NCI-H2081 treated with DMSO at 0.1 percent for 48 hours (cell line): ENCODE results near the gene RRAD.
"Not testable (repeated sequence)": the region's sequence is repeated elsewhere in the genome, so short reads cannot be mapped to it uniquely, and the experiment has no call there.

Experiments
- DNase-seq: peaks from one replicate; lab custom pipeline; 2025; lab: John Stamatoyannopoulos, UW

The RRAD gene

DNA sequence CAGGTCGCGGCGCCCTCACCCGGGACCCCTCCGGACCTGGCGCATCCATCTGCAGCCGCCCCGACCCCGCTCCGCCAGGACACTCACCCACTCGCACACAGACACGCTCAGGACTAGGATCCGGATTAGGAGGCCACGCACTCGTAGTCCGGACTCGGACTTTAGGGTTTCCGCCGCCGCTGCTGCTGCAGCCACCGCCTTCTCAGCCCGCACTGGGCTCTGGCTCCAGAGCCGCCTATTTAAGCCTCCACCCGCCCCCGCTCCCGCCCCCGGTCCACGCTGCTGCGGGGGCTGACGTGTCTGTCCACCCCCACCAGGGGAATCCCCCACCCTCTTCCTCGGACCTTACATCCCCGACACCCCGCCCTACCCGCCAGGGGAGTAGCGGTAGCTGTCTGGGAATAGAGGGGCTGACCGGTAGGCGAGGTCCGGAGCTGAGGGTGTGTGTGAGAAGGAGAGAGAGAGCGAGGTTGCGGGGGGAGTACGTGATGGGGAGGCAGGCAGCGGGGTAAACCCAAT is at the start of gene RRAD:
Gene RRAD (minus strand): TSS at position 214 of the 519 bp plus-strand sequence. CDS start 356 bp downstream, outside the sequence.
- no peak for DNase-seq

DNA sequence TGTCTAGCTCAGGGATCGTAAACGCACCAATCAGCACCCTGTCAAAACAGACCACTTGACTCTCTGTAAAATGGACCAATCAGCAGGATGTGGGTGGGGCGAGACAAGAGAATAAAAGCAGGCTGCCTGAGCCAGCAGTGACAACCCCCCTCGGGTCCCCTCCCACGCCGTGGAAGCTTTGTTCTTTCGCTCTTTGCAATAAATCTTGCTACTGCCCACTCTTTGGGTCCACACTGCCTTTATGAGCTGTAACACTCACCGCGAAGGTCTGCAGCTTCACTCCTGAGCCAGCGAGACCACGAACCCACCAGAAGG is 49.6 kb upstream of the RRAD start:
- DNase-seq, result not testable (repeated sequence)

DNA sequence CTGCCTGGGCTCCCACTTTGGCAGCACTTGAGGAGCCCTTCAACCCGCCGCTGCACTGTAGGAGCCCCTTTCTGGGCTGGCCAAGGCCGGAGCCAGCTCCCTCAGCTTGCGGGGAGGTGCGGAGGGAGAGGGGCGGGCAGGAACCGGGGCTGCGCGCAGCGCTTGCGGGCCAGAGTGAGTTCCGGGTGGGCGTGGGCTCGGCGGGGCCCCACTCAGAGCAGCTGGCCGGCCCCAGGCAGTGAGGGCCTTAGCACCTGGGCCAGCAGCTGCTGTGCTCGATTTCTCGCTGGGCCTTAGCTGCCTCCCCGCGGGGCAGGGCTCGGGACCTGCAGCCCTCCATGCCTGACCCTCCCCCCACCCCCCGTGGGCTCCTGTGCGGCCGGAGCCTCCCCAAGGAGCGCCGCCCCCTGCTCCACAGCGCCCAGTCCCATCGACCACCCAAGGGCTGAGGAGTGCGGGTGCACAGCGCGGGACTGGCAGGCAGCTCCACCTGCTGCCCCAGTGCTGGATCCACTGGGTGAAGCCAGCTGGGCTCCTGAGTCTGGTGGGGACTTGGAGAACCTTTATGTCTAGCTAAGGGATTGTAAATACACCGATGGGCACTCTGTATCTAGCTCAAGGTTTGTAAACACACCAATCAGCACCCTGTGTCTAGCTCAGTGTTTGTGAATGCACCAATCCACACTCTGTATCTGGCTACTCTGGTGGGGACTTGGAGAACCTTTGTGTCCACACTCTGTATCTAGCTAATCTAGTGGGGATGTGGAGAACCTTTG is 49.0 kb upstream of the RRAD start:
- not testable (repeated sequence) for DNase-seq

DNA sequence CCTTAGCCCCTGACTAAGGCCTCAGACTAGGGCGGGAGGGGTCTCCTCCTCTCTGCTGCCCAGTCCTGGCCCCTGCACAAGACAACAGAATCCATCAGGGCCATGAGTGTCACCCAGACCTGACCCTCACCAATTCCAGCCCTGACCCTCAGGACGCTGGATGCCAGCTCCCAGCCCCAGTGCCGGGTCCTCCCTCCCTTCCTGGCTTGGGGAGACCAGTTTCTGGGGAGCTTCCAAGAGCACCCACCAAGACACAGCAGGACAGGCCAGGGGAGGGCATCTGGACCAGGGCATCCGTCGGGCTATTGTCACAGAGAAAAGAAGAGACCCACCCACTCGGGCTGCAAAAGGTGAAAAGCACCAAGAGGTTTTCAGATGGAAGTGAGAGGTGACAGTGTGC is 48.4 kb upstream of the RRAD start:
- DNase-seq, result no peak

- DNase-seq, result no peak
These were observed 47.6 kb upstream of the RRAD start for GRCh38 chr16:66972983-66973382.

- DNase-seq, result no peak
These were observed 45.7 kb upstream of the RRAD start for GRCh38 chr16:66970775-66971720.

DNA sequence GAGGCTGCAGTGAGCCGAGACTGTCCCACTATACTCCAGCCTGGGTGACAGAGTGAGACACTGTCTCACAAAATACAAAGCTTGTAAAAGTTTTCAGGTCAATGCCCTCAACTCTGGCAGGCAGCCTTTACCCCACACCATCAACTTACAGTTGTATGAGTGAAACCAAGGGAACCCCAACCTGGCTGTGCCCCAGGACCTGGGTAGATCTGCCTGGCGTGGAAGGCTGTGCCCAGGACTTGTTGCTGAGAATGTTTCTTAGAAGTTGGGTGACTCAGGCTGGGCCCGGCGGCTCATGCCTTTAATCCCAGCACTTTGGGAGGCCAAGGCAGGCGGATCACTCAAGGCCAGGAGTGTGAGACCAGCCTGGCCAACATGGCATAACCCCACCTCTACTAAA is 43.5 kb upstream of the RRAD start:
- DNase-seq, result no peak

- DNase-seq, result no peak
These were observed 38.7 kb upstream of the RRAD start for GRCh38 chr16:66964049-66964448.

GRCh38 chr16:66961914-66962313 is 36.6 kb upstream of the RRAD start:
- DNase-seq, result no peak

GRCh38 chr16:66961065-66961744 is 35.9 kb upstream of the RRAD start, which contains the start of gene CES3:
Gene CES3 (plus strand): TSS chr16:66961266. CDS start chr16:66961308, 42 bp downstream.
- peak; percentile 28 for DNase-seq

DNA sequence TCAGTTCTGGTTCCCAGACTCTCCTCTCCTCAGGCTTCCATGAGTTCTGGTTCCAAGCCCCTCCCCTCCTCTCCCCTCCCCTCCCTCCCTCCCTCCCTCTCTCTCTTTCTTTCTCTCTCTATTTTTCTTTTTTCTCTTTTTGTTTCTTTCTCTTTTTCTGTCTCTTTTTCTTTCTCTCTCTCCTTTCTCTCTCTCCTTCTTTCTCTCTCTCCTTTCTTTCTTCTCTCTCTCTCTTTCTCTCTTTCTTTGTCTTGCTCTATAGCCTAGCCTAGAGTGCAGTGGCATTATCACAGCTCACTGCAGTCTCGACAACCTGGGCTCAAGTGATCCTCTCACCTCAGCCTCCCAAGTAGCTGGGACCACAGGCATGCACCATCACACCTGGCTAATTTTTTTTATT is 34.9 kb upstream of the RRAD start:
- no peak for DNase-seq

GRCh38 chr16:66959704-66960161 is 34.4 kb upstream of the RRAD start:
- DNase-seq, result no peak

DNA sequence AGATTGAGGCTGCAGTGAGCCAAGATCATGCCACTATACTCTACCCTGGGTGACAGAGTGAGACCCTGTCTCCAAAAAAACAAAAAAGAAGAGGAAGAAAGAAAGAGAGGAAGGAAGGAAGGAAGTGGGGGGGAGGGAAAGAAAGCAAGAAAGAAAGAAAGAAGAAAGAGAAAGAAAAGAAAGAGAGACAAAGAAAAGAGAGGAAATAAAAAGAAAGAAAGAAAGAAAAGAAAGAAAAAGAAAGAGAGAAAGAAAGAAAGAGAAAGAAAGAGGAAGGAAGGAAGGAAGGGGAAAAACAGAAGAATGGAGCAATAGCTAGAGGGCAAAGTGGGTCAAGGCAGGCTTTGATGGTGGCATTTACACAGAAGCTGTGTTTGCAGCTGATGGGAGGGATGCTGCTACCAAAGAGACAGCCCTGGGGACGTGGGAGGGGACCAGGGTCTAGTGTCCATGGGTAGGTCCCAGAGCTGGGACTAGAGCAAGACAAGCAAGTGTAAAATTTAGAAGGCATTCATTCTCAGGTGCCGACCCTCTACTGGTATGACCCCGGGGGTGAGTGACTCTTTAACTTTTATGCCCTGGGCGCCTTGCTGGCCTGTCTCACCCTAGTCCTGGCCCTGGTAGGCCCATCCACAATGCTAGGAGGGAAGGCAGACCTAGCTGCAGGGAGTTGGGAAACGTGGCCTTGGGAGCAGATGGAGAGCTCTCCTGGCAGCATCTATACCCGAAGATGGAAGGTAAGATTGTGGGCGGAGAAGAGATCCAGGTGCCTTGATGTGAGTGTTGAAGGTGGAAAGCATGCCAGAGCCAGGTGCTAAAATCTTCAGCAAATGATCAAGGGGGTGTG is 33.7 kb upstream of the RRAD start:
- DNase-seq, result no peak

- not testable (repeated sequence) for DNase-seq
These were observed 30.8 kb upstream of the RRAD start for GRCh38 chr16:66956154-66956457.

DNA sequence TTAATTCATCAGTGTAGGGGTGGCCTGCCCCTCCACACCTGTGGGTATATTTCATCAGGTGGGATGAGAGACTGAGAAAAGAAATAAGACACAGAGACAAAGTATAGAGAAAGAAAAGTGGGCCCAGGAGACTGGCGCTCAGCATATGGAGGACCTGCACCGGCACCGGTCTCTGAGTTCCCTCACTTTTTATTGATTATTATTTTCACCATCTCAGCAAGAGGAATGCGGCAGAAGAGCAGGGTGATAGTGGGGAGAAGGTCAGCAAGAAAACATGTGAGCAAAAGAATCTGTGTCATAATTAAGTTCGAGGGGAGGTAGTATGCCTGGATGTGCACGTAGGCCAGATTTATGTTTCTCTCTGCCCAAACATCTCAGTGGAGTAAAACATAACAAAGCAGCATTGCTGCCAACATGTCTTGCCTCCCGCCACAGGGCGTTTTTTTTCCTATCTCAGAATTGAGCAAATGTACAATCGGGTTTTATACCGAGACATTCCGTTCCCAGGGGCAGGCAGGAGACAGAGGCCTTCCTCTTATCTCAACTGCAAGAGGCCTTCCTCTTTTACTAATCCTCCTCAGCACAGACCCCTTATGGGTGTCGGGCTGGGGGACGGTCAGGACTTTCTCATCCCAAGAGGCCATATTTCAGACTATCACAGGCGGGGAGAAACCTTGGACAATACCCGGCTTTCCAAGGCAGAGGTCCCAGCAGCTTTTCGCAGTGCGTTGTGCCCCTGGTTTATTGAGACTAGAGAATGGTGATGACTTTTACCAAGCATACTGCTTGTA is 30.2 kb upstream of the RRAD start:
- not testable (repeated sequence) for DNase-seq

GRCh38 chr16:66954097-66954659 is 28.8 kb upstream of the RRAD start:
- no peak for DNase-seq

GRCh38 chr16:66953462-66954096 is 28.2 kb upstream of the RRAD start:
- no peak for DNase-seq

- no peak for DNase-seq
These were observed 27.2 kb upstream of the RRAD start for GRCh38 chr16:66952430-66953110.
